HG03460 (cell line): ENCODE results near the gene SLC4A8.
"Not testable (repeated sequence)": the region's sequence is repeated elsewhere in the genome, so short reads cannot be mapped to it uniquely, and the experiment has no call there.

Experiments used
- ATAC-seq: cut with Tn5 transposase; IDR thresholded peaks from one replicate; pipeline ENCODE4 v1.9.1; 2021; ENCODE audit not compliant: unreplicated experiment

SLC4A8 gene

DNA sequence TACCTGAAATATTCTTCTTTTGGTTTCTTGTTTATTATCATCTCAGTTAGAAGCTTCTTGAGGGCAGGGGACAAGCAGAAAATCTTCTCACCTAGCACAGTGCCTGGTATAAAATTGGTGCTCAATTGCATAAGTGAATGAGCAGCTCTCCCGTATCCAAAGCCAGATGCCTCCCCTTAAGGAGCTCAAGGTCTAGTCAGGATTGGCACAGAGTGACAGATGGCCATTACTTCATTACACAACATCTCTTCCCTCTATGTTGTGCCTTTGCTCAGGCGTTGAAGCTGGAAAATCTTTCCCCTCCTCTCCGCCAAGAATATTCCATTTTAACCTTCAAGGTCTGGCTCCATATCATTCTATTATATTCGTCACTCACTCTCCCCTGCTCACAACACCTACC is 3.6 kb downstream of the SLC4A8 start:
- ATAC-seq = no peak

GRCh38 chr12:51429700-51430099 is 5.1 kb downstream of the SLC4A8 start:
- ATAC-seq = no peak

GRCh38 chr12:51430196-51430895 is 5.7 kb downstream of the SLC4A8 start:
- ATAC-seq = no peak

DNA sequence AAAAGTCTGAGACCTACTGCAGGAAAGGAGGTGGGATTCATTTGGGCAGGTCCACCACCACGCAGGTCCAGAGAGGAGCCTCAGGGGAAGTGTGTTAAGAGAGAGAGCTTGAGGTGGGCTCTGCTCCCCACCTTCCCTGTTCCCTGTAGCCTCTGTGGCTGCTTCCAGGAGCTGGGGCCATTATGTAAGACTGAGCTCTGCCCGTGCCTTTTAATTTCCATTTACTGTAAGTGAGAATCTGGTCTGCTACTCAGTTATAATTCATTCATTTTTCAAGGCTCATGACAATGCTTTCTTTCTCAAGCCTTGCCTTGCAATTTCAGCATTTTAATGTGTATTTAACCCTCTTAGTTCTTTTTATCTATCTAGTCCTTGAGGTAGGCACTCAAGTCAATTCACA is 8.3 kb downstream of the SLC4A8 start:
- no peak for ATAC-seq

DNA sequence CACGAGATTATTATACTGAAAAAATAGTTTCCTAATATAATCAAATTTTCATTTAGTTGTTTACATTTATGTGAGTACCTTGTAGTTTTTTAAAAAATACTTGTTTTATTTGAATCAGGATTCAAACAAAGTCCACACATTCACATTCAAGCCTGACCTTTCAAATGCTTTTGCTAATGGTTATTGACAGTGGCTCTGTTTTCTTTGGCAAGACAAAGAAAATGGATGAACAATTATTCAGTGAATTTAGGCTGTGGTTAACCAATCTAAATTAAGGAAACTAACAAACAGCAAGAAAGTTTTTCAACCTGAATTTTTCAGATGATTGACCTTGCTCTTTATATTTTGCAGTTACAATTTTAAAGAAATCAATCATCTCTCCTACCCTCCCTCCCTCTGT is 9.7 kb downstream of the SLC4A8 start:
- no peak for ATAC-seq

- no peak for ATAC-seq
Measured at GRCh38 chr12:51437431-51437830, 12.8 kb downstream of the SLC4A8 start.

GRCh38 chr12:51439330-51439729 is 14.7 kb downstream of the SLC4A8 start:
- ATAC-seq = no peak

GRCh38 chr12:51441583-51441982 is 17.0 kb downstream of the SLC4A8 start:
- no peak for ATAC-seq

GRCh38 chr12:51442324-51442723 is 17.7 kb downstream of the SLC4A8 start:
- no peak for ATAC-seq

- no peak for ATAC-seq
Measured at GRCh38 chr12:51443573-51443972, 18.9 kb downstream of the SLC4A8 start.

DNA sequence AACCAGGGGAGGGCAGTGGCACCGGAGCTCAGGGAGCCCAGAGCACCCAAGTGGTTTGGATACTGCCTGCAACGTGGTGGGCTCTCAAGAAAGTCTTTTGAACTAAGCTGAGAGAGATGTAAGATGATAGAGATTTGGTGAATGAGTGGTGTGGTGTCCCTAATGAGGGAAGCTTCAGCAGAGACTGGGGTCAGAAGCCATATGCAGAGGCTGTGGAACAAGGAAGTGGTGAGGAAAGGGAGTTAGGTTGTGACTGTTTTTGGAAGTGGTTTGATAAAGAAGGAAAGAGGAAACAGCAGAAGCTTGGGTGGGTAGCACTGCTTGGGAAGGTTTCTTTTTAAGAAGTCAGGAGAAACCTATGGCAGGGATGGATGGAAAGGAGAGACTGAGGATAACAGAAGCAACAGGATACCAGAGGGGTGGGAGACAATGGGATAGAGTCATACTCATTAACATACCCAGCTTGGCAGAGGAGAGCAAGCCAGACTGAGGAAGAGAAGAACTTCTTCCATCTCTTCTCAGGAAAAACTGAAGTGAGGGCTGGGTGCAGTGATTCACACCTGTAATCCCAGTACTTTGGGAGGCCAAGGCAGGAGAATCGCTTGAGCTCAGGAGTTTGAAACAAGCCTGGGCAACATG is 24.1 kb downstream of the SLC4A8 start:
- no peak for ATAC-seq

- no peak for ATAC-seq
Measured at GRCh38 chr12:51449580-51450246, 25.1 kb downstream of the SLC4A8 start.

- no peak for ATAC-seq
Measured at GRCh38 chr12:51450333-51450732, 25.7 kb downstream of the SLC4A8 start.

- no peak for ATAC-seq
Measured at GRCh38 chr12:51450806-51451205, 26.2 kb downstream of the SLC4A8 start.

DNA sequence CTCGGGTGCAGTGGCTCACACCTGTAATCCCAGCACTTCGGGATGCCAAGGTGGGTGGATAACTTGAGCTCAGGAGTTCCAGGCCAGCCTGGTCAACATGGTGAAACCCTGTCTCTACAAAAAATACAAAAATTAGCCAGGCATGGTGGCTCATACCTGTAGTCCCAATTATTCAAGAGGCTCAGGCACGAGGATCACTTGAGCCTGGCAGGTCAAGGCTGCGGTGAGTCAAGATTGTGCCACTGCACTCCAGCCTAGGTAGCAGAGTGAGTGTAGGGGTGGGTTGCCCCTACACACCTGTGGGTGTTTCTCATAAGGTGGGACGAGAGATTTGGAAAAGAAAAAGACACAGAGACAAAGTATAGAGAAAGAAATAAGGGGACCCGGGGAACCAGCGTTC is 29.4 kb downstream of the SLC4A8 start:
- ATAC-seq = not testable (repeated sequence)

GRCh38 chr12:51455050-51455449 is 30.4 kb downstream of the SLC4A8 start:
- not testable (repeated sequence) for ATAC-seq

- no peak for ATAC-seq
Measured at GRCh38 chr12:51458635-51459034, 34.0 kb downstream of the SLC4A8 start.

- ATAC-seq = no peak
Measured at GRCh38 chr12:51460519-51460918, 35.9 kb downstream of the SLC4A8 start.

DNA sequence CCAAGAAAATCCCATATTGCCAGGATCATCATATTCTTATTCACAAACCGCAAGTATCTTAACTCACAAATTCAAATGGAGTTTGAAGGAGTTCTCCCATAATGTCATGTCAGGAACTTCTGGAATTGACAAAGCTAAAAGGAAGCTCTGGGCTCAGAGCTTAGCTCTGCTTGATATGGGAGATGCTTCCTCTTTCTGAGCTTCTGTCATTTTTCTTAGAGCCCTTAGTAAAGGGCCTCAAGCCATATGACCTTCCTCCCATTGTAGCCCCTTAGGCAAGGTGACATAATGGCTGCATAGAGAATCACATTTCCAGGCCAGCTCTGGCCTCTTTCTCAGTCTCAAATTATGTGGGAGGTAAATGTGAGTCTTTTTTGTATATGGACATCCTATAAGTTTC is 40.9 kb downstream of the SLC4A8 start:
- ATAC-seq = no peak

GRCh38 chr12:51470116-51470515 is 45.5 kb downstream of the SLC4A8 start:
- ATAC-seq = no peak

- no peak for ATAC-seq
Measured at GRCh38 chr12:51471111-51471864, 46.7 kb downstream of the SLC4A8 start.

DNA sequence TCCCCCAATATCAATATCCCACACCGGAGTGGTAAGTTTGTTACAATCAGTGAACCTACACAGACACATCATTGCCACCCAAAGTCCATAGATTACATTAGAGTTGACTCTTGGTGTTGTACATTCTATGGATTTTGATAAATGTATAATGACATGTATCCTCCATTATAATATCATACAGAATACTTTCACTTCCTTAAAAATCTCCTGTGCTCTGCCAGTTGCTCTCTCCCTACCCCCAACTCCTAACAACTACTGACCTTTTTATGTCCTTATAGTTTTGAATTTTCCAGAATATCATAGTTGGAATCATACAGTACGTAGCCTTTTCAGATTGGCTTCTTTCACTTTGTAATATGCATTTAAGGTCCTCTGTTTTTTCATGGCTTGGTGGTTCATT is 48.4 kb downstream of the SLC4A8 start:
- ATAC-seq = no peak
